GM23248 (cell line): Measurements from ENCODE around the gene ZNRF4.

Experiments
- EZH2 ChIP-seq: fragments of 200-600 bp; sonication (generic); IDR thresholded peaks from 2 replicates; pipeline ENCODE4 v1.6.1; 2018; ENCODE audit warnings: antibody characterized with exemption, mild to moderate bottlenecking; ENCODE audit not compliant: insufficient read depth, poor library complexity, severe bottlenecking
- EZH2phosphoT487 ChIP-seq: fragments of 200-600 bp; sonication (generic); IDR thresholded peaks from 2 replicates; pipeline ENCODE4 v1.6.1; 2018; ENCODE audit warnings: antibody characterized with exemption, moderate library complexity, mild to moderate bottlenecking, low read depth; ENCODE audit not compliant: insufficient read depth

GRCh38 chr19:5481957-5482356, 26.7 kb downstream of the ZNRF4 start:
- no peak for TF ChIP-seq EZH2phosphoT487
- no peak for TF ChIP-seq EZH2
